Stimulated activated CD8-positive, alpha-beta memory T cell treated with anti-CD3 and anti-CD28 coated beads, Interleukin-12 subunit alpha, Interleukin-12 subunit beta, amount 100 ng/mL, for 24 hours (primary cell): ENCODE measurements around the gene CDH23.

Experiments
- DNase-seq: peaks from one replicate; pipeline ENCODE4 v3.0.0-alpha.2; 2020; ENCODE audit errors: extremely low read depth

CDH23 gene

GRCh38 chr10:71537681-71538080 is 141.0 kb downstream of the CDH23 start:
- no peak for DNase-seq

GRCh38 chr10:71538608-71539260 is 142.0 kb downstream of the CDH23 start:
- no peak for DNase-seq

GRCh38 chr10:71539442-71540118 is 142.9 kb downstream of the CDH23 start:
- no peak for DNase-seq

- no peak for DNase-seq
Observed at GRCh38 chr10:71542478-71542877, 145.8 kb downstream of the CDH23 start.

- no peak for DNase-seq
Observed at GRCh38 chr10:71543608-71544170, 147.0 kb downstream of the CDH23 start.

- DNase-seq = no peak
Observed at GRCh38 chr10:71545001-71545400, 148.3 kb downstream of the CDH23 start.

- no peak for DNase-seq
Observed at GRCh38 chr10:71546220-71546619, 149.5 kb downstream of the CDH23 start.

GRCh38 chr10:71547312-71547711 is 150.6 kb downstream of the CDH23 start:
- no peak for DNase-seq

GRCh38 chr10:71547876-71548846 is 151.4 kb downstream of the CDH23 start:
- no peak for DNase-seq

GRCh38 chr10:71549766-71550533 is 153.2 kb downstream of the CDH23 start:
- DNase-seq = no peak

- no peak for DNase-seq
Observed at GRCh38 chr10:71550628-71551027, 153.9 kb downstream of the CDH23 start.

- no peak for DNase-seq
Observed at GRCh38 chr10:71551970-71552369, 155.2 kb downstream of the CDH23 start.

- no peak for DNase-seq
Observed at GRCh38 chr10:71553432-71553831, 156.7 kb downstream of the CDH23 start.

GRCh38 chr10:71554671-71555070 is 158.0 kb downstream of the CDH23 start:
- DNase-seq = no peak

GRCh38 chr10:71555087-71555723 is 158.5 kb downstream of the CDH23 start:
- no peak for DNase-seq

GRCh38 chr10:71555724-71556119 is 159.0 kb downstream of the CDH23 start:
- DNase-seq = no peak

- no peak for DNase-seq
Observed at GRCh38 chr10:71558991-71559390, 162.3 kb downstream of the CDH23 start.

GRCh38 chr10:71561003-71561574 is 164.4 kb downstream of the CDH23 start:
- DNase-seq = no peak

- no peak for DNase-seq
Observed at GRCh38 chr10:71562181-71562580, 165.5 kb downstream of the CDH23 start.

GRCh38 chr10:71562904-71563303 is 166.2 kb downstream of the CDH23 start:
- DNase-seq = no peak
